ENCODE measurements around the gene PIAS3.

Gene PIAS3

GRCh38 chr1:145823565-145824498 is 35.0 kb downstream of the PIAS3 start, which contains the start of the genes POLR3C and RNF115 (continued):
- no peak for TF ChIP-seq PRDM2 (tag by site-specific recombination; IDR thresholded peaks at IDR 0.05; ENCODE audit: borderline replicate concordance)
- TF ChIP-seq ZNF146 (tag by site-specific recombination; IDR thresholded peaks at IDR 0.05), result no peak
- peak; percentile 90 for TF ChIP-seq ZNF580 (tag by site-specific recombination; IDR thresholded peaks at IDR 0.05)
- TF ChIP-seq ZNF529 (tag by site-specific recombination; IDR thresholded peaks at IDR 0.05; ENCODE audit: insufficient replicate concordance), result no peak
- TF ChIP-seq ZNF426 (tag by site-specific recombination; IDR thresholded peaks at IDR 0.05), result no peak
- no peak for TF ChIP-seq PRDM6 (tag by site-specific recombination; IDR thresholded peaks at IDR 0.05)
- TF ChIP-seq ZNF324 (tag by site-specific recombination; IDR thresholded peaks at IDR 0.05), result no peak
- no peak for TF ChIP-seq TCF7L2 (IDR thresholded peaks at IDR 0.05; ENCODE audit: borderline replicate concordance, low read depth, low read length)
- TF ChIP-seq ZNF704 (tag by site-specific recombination; IDR thresholded peaks at IDR 0.05), result no peak
- 0 out of 2 replicates have a peak, but pooled peaks have one; percentile 16 for TF ChIP-seq GFI1B (tag by site-specific recombination; IDR thresholded peaks at IDR 0.05)
- TF ChIP-seq TSHZ1 (tag by site-specific recombination; IDR thresholded peaks at IDR 0.05; ENCODE audit: borderline replicate concordance), result 0 out of 2 replicates have a peak, but pooled peaks have one; percentile 23
- no peak for TF ChIP-seq ZFP41 (tag by site-specific recombination; IDR thresholded peaks at IDR 0.05; ENCODE audit: borderline replicate concordance)
- TF ChIP-seq KLF9 (tag by site-specific recombination; IDR thresholded peaks at IDR 0.05; ENCODE audit: low read depth), result peak; percentile 60; the same call in 1 of the 2 replicates
- TF ChIP-seq KLF10 (tag by site-specific recombination; IDR thresholded peaks at IDR 0.05), result no peak
- TF ChIP-seq ZNF555 (tag by site-specific recombination; conservative IDR thresholded peaks at IDR 0.05), result no peak
- peak; percentile 72; the same call in 1 of the 2 replicates for TF ChIP-seq YY1 (tag by site-specific recombination; IDR thresholded peaks at IDR 0.05)
- TF ChIP-seq ZBTB20 (tag by site-specific recombination; IDR thresholded peaks at IDR 0.05), result peak; percentile 99
- TF ChIP-seq SCRT1 (tag by site-specific recombination; IDR thresholded peaks at IDR 0.05; ENCODE audit: borderline replicate concordance), result no peak
- no peak for TF ChIP-seq PRDM1 (tag by site-specific recombination; IDR thresholded peaks at IDR 0.05)
- no peak for TF ChIP-seq ZBTB49 (tag by site-specific recombination; IDR thresholded peaks at IDR 0.05; ENCODE audit: low read depth)
- no peak for TF ChIP-seq ZNF837 (tag by site-specific recombination; IDR thresholded peaks at IDR 0.05)
- TF ChIP-seq SETDB1 (IDR thresholded peaks at IDR 0.05; ENCODE audit: insufficient read length, low read length), result no peak
- no peak for TF ChIP-seq KLF7 (tag by site-specific recombination; IDR thresholded peaks at IDR 0.05; ENCODE audit: borderline replicate concordance)

All from HEK293 (cell line).